HG02852 (cell line): ENCODE data around the gene TM9SF4.

Experiments
- ATAC-seq: cut with Tn5 transposase; IDR thresholded peaks from one replicate; pipeline ENCODE4 v1.9.1; 2021; ENCODE audit warnings: mild to moderate bottlenecking, moderate library complexity; ENCODE audit not compliant: unreplicated experiment

Gene TM9SF4

DNA sequence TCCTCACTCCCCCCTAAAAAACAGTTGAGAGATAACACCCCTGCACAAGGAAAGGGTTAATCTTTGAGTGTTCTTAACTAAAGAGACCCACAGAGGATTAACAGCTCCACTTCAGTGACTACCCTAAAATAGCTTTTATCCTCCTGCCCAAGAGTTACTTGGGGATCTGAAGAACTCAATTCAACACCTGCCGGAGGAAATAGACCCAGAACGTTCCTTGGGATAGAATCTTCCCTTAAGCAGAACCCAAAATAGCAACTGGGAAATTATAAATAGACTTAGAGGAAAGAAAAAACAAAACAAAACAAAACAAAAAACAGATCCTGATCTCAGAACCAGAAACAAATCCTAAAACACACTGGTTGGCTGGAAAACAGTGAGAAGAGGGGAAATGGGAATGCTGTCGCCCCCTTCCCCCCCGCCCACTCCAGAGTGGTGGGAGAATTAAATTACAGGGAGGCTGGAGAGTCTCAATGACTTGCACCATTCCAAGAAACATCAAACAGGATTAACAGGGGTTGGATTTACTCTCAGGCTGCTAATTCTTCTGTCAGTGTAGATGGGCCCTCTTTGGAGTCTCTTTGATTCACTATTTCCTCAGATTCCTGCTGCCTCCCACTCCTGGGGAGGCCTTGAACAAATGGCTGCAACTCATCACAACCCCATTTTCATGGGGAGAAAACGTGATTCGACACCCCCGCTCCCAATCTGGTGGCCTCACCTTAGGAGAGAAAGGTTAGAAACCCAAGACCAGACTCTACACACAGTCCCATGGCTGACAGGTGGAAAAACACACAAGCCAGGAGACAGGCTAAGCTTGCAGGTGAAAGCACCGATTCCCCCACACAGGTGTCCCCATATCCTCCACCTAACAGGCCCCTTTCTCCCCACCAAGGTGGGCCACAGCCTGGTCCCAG lies 96.6 kb downstream of the TM9SF4 start:
- no peak for ATAC-seq

- ATAC-seq: peak; percentile 24
These were observed 97.5 kb downstream of the TM9SF4 start for GRCh38 chr20:32206760-32207625.

DNA sequence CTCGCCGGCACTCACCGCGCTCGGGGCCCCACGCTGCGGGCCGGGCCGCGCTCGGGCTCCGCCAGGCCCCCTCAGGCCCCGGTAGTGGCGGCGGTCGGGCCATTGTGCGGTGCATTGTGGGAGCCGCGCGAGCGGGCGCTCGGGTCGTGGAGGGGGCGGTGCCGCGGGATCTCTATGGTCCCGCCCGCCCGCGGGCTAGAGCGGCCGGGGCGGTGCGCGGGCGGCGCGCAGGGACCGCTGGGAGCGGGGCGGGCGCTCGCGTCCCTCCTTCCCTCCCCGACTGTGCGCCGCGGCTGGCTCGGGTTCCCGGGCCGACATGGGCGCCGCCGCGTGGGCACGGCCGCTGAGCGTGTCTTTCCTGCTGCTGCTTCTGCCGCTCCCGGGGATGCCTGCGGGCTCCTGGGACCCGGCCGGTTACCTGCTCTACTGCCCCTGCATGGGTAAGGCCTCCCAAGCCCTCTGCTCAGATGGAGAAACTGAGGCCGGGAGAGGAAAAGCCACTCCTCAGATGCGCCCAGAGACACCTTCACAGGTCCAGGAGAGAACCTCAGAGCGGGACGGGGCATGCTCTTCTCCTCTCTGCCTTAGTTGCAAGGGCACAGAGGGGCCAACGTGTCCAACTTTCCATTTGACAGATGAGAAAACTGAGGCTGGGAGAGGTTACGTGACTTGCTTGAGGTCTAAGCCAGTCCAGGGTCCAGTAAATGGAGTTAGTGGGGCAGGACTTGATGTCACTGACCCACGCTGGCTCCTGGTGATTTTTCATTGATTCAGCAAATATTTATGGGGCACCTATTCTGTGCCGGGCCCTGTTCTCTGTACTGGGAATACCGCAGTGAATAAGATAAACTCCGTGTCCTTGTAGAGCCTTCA lies 98.3 kb downstream of the TM9SF4 start, which contains the start of the genes PLAGL2 and POFUT1:
TSS of gene PLAGL2 (minus strand) at position 118 of the 873 bp plus-strand sequence. CDS start 5,565 bp downstream, outside the sequence.
TSS of gene POFUT1 (plus strand) at position 255 of the 873 bp plus-strand sequence. CDS start at position 317, 62 bp downstream.
- ATAC-seq: peak; percentile 86

- ATAC-seq: no peak
These were observed 99.1 kb downstream of the TM9SF4 start for GRCh38 chr20:32208499-32209154.

GRCh38 chr20:32209850-32210605 lies 100.5 kb downstream of the TM9SF4 start:
- no peak for ATAC-seq

DNA sequence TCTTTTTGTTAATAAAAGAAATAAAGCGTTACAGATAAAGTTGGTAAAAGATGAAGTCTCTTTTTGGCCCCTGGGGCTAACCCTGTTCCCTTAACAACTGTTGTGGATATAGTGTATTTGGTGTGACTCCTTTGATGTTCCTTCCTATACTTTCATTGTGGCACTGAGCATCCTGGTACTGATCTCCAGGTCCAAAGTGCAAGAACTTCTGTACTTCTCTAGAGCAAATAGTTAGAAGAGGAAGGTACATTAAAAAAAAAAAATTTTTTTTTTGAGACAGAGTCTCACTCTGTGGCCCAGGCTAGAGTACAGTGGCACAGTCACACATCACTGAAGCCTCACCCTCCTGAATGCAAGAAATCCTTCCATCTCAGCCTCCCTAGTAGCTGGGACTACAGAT lies 104.4 kb downstream of the TM9SF4 start:
- no peak for ATAC-seq

GRCh38 chr20:32215147-32215546 lies 105.6 kb downstream of the TM9SF4 start:
- ATAC-seq: no peak

GRCh38 chr20:32215729-32216128 lies 106.2 kb downstream of the TM9SF4 start:
- ATAC-seq: no peak

- ATAC-seq: no peak
These were observed 106.9 kb downstream of the TM9SF4 start for GRCh38 chr20:32216179-32217142.
